C4-2B (cell line): ENCODE data around the gene NCMAP.

Experiments
- ZFX ChIP-seq: fragments of 450-650 bp; IDR thresholded peaks from 2 replicates; pipeline ENCODE4 v1.6.1; 2017
- TF ChIP-seq, protein P1 (sequence below): fragments of 450-650 bp; conservative IDR thresholded peaks from 2 replicates; pipeline ENCODE4 v1.5.1; 2017; ENCODE audit warnings: mild to moderate bottlenecking

DNA sequence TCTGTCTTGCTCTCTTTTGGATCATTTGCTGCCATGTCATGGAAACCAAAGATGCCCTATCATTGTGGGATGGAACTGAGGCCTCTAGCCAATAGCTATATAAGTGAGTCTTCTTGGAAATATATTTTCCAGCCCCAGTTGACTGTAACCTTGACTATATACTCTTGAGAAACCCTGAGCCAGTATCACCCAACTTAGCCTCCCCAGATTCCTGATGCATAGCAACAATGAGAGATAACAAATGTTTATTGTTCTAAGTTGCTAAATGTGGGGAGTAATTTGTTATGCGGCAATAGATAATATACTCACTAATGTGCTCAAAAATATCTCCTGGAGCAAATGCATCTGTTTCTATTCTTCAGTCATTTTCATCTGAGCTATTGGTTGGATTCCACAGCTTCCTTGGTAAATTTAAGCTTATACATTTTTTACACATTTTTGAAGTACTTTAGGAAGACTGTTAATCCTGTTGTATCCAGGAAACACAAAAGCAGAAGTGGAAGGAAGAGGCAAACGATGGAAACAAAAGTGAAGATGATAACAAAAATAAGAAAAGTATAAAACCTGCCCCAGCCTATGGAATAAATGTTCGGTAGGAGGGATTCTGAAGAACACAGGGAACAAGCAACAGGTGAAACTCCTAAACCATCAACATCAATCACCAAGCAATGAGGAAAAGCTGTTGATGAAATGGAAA lies 80.9 kb downstream of the NCMAP start:
- TF ChIP-seq, protein P1, sequence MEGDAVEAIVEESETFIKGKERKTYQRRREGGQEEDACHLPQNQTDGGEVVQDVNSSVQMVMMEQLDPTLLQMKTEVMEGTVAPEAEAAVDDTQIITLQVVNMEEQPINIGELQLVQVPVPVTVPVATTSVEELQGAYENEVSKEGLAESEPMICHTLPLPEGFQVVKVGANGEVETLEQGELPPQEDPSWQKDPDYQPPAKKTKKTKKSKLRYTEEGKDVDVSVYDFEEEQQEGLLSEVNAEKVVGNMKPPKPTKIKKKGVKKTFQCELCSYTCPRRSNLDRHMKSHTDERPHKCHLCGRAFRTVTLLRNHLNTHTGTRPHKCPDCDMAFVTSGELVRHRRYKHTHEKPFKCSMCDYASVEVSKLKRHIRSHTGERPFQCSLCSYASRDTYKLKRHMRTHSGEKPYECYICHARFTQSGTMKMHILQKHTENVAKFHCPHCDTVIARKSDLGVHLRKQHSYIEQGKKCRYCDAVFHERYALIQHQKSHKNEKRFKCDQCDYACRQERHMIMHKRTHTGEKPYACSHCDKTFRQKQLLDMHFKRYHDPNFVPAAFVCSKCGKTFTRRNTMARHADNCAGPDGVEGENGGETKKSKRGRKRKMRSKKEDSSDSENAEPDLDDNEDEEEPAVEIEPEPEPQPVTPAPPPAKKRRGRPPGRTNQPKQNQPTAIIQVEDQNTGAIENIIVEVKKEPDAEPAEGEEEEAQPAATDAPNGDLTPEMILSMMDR: no peak
- no peak for TF ChIP-seq ZFX
